ENCODE data around the gene HPS5. TPM values are rescaled to one million over a fixed set of nuclear protein-coding genes. Genes with fewer than 3 reads are reported as not detected.

The HPS5 gene
- total and polyA plus RNA-seq, 4 donors = 12.2 to 25.5 (median 22.6) TPM

DNA sequence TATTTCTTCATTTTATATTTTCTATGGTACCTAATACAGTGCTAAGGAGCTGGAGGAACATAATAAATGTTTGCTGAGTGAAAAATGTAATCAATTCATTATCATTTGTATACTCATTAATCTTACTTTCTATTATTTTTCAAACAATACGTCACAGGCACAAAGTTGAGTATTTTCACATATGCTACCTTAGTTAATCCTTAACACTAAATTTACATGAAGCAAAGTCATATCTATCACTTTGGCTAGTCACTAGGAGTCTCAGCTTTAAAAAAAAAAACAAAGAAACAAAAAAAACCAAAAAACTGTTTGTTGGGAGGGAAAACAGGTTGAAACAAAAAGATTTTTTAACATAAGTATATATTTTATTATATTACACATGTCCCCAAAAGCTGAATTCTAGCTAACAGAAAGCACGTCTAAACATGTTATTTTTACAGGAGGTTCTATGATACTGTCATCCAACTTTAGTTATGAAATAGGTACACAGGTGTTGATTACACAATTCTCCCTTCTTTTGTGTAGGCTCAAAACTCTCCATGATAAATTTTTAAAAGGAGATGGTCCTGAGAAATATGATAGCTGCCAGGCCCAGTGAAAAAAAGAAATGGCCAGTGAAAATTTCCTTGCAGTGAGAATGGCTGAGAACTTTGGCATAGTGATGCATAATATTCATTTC, 14.3 kb downstream of the HPS5 start:
- no peak for DNase-seq
- no peaks in the 10 kb centered on the region for H3K27me3 ChIP-seq (ENCODE audit: control insufficient read depth in 1 of 2, insufficient read depth in 2 of 2, low read length in 1 of 2)
- intact Hi-C loops (cut with DNase I) = no loop called here
- no peak overlapping the region for H3K4me3 ChIP-seq (ENCODE audit: low read length in 2 of 2)
- peaks cover 3 to 4% of the 10 kb centered on the region in 2 donors for H3K36me3 ChIP-seq (ENCODE audit: control insufficient read depth in 1 of 2, insufficient read depth in 2 of 2, low read length in 1 of 2)
- H3K4me1 ChIP-seq (ENCODE audit: control insufficient read depth in 1 of 2, insufficient read depth in 2 of 2, low read length in 2 of 2) = peaks cover 2 to 4% of the 10 kb centered on the region in 2 donors
- ATAC-seq (ENCODE audit: low FRiP score) = no peak
- no peaks in the 10 kb centered on the region for H3K9me3 ChIP-seq (ENCODE audit: control insufficient read depth, low read length)
- no peak overlapping the region for H3K27ac ChIP-seq (ENCODE audit: low read depth in 1 of 2, low read length in 2 of 2)
- WGBS, 2 donors = 87 to 88% methylated on average over 2 of the region's 2 CpGs

- intact Hi-C loops (cut with DNase I) = no loop called here
- Histone ChIP-seq H3K4me3 (ENCODE audit: low read length in 2 of 2) (no peak overlapping the region), H3K36me3 (ENCODE audit: control insufficient read depth in 1 of 2, insufficient read depth in 2 of 2, low read length in 1 of 2) (peaks cover 4 to 5% of the 10 kb centered on the region in 2 donors), H3K27me3 (ENCODE audit: control insufficient read depth in 1 of 2, insufficient read depth in 2 of 2, low read length in 1 of 2) (no peaks in the 10 kb centered on the region), H3K9me3 (ENCODE audit: control insufficient read depth, low read length) (no peaks in the 10 kb centered on the region), H3K27ac (ENCODE audit: low read depth in 1 of 2, low read length in 2 of 2) (no peak overlapping the region), H3K4me1 (ENCODE audit: control insufficient read depth in 1 of 2, insufficient read depth in 2 of 2, low read length in 2 of 2) (no peaks in the 10 kb centered on the region)
- no peak for DNase-seq
- no peak for ATAC-seq (ENCODE audit: low FRiP score)
Measured at GRCh38 chr11:18304745-18305144, 17.2 kb downstream of the HPS5 start.

GRCh38 chr11:18299721-18300120, 22.2 kb downstream of the HPS5 start:
- no peak overlapping the region for H3K4me3 ChIP-seq (ENCODE audit: low read length in 2 of 2)
- H3K36me3 ChIP-seq (ENCODE audit: control insufficient read depth in 1 of 2, insufficient read depth in 2 of 2, low read length in 1 of 2) = peaks cover 2 to 10% of the 10 kb centered on the region in 2 donors
- DNase-seq (no peak), ATAC-seq (ENCODE audit: low FRiP score) (no peak)
- H3K9me3 ChIP-seq (ENCODE audit: control insufficient read depth, low read length) = no peaks in the 10 kb centered on the region
- no peak overlapping the region for H3K27ac ChIP-seq (ENCODE audit: low read depth in 1 of 2, low read length in 2 of 2)
- intact Hi-C loops (cut with DNase I) = no loop called here
- no peaks in the 10 kb centered on the region for H3K27me3 ChIP-seq (ENCODE audit: control insufficient read depth in 1 of 2, insufficient read depth in 2 of 2, low read length in 1 of 2)
- no peaks in the 10 kb centered on the region for H3K4me1 ChIP-seq (ENCODE audit: control insufficient read depth in 1 of 2, insufficient read depth in 2 of 2, low read length in 2 of 2)

DNA sequence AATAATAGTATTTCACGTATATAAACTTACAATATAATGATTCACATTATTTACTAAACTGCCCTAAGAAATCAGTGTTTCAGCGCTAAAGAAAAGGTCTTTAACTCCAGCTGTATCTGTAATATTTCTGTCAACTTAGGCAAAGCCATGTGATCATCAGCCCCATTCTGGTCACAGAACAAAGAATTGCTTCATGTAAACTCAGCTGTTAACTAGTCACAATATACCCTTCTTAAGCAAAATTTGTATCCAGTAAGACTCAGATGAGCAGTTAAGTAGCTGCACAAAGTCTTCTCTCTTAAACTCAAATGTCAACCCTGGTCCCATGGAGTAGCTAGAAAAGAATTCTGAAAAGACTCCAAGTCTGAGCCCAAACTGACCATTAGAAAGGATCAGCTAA, 26.6 kb downstream of the HPS5 start:
- Histone ChIP-seq H3K36me3 (ENCODE audit: control insufficient read depth in 1 of 2, insufficient read depth in 2 of 2, low read length in 1 of 2) (peaks cover 7 to 8% of the 10 kb centered on the region in 2 donors), H3K4me3 (ENCODE audit: low read length in 2 of 2) (no peak overlapping the region), H3K27ac (ENCODE audit: low read depth in 1 of 2, low read length in 2 of 2) (no peak overlapping the region), H3K4me1 (ENCODE audit: control insufficient read depth in 1 of 2, insufficient read depth in 2 of 2, low read length in 2 of 2) (no peaks in the 10 kb centered on the region), H3K9me3 (ENCODE audit: control insufficient read depth, low read length) (no peaks in the 10 kb centered on the region), H3K27me3 (ENCODE audit: control insufficient read depth in 1 of 2, insufficient read depth in 2 of 2, low read length in 1 of 2) (no peaks in the 10 kb centered on the region)
- 94 to 95% methylated on average over 2 of the region's 2 CpGs for WGBS, 2 donors
- DNase-seq (no peak), ATAC-seq (ENCODE audit: low FRiP score) (no peak)
- intact Hi-C loops (cut with DNase I) = no loop called here

GRCh38 chr11:18294862-18295261, 27.1 kb downstream of the HPS5 start:
- WGBS, 2 donors = 90 to 91% methylated on average over 5 of the region's 5 CpGs

DNA sequence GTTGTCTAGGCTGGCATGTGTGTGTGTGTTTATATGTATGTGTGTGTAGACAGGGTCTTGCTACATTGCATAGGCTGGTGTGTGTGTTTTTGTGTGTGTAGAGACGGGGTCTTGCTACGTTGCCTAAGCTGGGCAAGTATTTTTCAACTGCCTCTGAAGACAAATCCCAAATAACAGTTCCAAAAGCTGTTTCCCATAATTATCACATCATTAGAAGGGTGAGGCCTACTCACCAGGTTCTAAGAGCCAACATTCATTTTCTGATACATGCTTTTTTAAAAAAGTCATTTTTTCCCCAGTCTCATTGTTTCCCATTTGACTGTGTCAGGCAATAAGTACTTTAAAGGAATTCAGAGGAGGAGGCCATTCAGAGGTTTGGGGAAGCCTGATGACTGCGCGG, 33.0 kb downstream of the HPS5 start:
- 93 to 97% methylated on average over 4 of the region's 4 CpGs for WGBS, 2 donors
- no peak for DNase-seq
- H3K36me3 ChIP-seq (ENCODE audit: control insufficient read depth in 1 of 2, insufficient read depth in 2 of 2, low read length in 1 of 2) = peaks cover 4 to 16% of the 10 kb centered on the region in 2 donors
- H3K27ac ChIP-seq (ENCODE audit: low read depth in 1 of 2, low read length in 2 of 2) = no peak overlapping the region
- H3K9me3 ChIP-seq (ENCODE audit: control insufficient read depth, low read length) = no peaks in the 10 kb centered on the region
- intact Hi-C loops (cut with DNase I) = no loop called here
- no peaks in the 10 kb centered on the region for H3K27me3 ChIP-seq (ENCODE audit: control insufficient read depth in 1 of 2, insufficient read depth in 2 of 2, low read length in 1 of 2)
- no peaks in the 10 kb centered on the region for H3K4me1 ChIP-seq (ENCODE audit: control insufficient read depth in 1 of 2, insufficient read depth in 2 of 2, low read length in 2 of 2)
- ATAC-seq (ENCODE audit: low FRiP score) = no peak
- no peak overlapping the region for H3K4me3 ChIP-seq (ENCODE audit: low read length in 2 of 2)

More at GRCh38 chr11:18294862-18295261, 27.1 kb downstream of the HPS5 start:
- Histone ChIP-seq H3K27ac (ENCODE audit: low read depth in 1 of 2, low read length in 2 of 2) (no peak overlapping the region), H3K36me3 (ENCODE audit: control insufficient read depth in 1 of 2, insufficient read depth in 2 of 2, low read length in 1 of 2) (peaks cover 7 to 8% of the 10 kb centered on the region in 2 donors), H3K9me3 (ENCODE audit: control insufficient read depth, low read length) (no peaks in the 10 kb centered on the region), H3K4me1 (ENCODE audit: control insufficient read depth in 1 of 2, insufficient read depth in 2 of 2, low read length in 2 of 2) (no peaks in the 10 kb centered on the region), H3K4me3 (ENCODE audit: low read length in 2 of 2) (no peak overlapping the region), H3K27me3 (ENCODE audit: control insufficient read depth in 1 of 2, insufficient read depth in 2 of 2, low read length in 1 of 2) (no peaks in the 10 kb centered on the region)
- DNase-seq = no peak
- intact Hi-C loops (cut with DNase I) = no loop called here
- ATAC-seq (ENCODE audit: low FRiP score) = no peak

GRCh38 chr11:18285841-18286240, 36.1 kb downstream of the HPS5 start:
- peaks cover 11 to 17% of the 10 kb centered on the region in 2 donors for H3K36me3 ChIP-seq (ENCODE audit: control insufficient read depth in 1 of 2, insufficient read depth in 2 of 2, low read length in 1 of 2)
- ATAC-seq (ENCODE audit: low FRiP score) (no peak), DNase-seq (no peak)
- H3K4me1 ChIP-seq (ENCODE audit: control insufficient read depth in 1 of 2, insufficient read depth in 2 of 2, low read length in 2 of 2) = no peaks in the 10 kb centered on the region
- WGBS, 2 donors = 94 to 97% methylated on average over 1 of the region's 1 CpG
- no peak overlapping the region for H3K27ac ChIP-seq (ENCODE audit: low read depth in 1 of 2, low read length in 2 of 2)
- intact Hi-C loops (cut with DNase I) = no loop called here
- H3K27me3 ChIP-seq (ENCODE audit: control insufficient read depth in 1 of 2, insufficient read depth in 2 of 2, low read length in 1 of 2) = no peaks in the 10 kb centered on the region
- no peak overlapping the region for H3K4me3 ChIP-seq (ENCODE audit: low read length in 2 of 2)
- H3K9me3 ChIP-seq (ENCODE audit: control insufficient read depth, low read length) = no peaks in the 10 kb centered on the region

GRCh38 chr11:18282626-18283025, 39.3 kb downstream of the HPS5 start:
- 85 to 90% methylated on average over 2 of the region's 2 CpGs for WGBS, 2 donors

DNA sequence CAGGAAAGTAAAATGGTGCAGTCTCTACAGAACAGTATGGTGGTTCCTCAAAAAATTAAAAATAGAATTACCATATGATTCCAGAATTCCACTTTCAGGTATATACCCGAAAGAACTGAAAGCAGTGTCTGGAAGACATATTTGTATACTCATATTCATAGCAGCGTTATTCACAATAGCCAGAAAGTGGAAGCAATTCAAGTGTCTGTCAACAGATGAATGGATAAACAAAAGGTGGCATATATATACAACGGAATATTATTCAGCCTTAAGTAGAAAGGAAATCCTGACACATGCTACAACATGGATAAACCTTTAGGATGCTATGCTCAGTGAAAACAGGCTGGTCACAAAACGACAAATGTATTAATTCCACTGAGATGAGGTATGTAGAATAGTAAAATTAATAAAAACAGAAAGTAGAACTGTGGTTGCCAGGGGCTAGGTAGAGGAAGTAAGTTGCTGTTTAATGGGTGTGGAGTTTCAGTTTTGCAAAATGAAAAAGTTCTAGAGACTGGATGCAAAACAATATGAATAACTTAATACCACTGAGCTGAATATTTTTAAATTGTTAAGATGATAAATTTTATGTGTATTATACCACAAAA, 41.4 kb downstream of the HPS5 start:
- H3K27ac ChIP-seq (ENCODE audit: low read depth in 1 of 2, low read length in 2 of 2) = no peak overlapping the region
- intact Hi-C loops (cut with DNase I) = no loop called here
- no peak overlapping the region for H3K4me3 ChIP-seq (ENCODE audit: low read length in 2 of 2)
- DNase-seq = no peak
- 75 to 82% methylated on average over 4 of the region's 4 CpGs for WGBS, 2 donors
- no peaks in the 10 kb centered on the region for H3K27me3 ChIP-seq (ENCODE audit: control insufficient read depth in 1 of 2, insufficient read depth in 2 of 2, low read length in 1 of 2)
- H3K36me3 ChIP-seq (ENCODE audit: control insufficient read depth in 1 of 2, insufficient read depth in 2 of 2, low read length in 1 of 2) = peaks cover 6 to 11% of the 10 kb centered on the region in 2 donors
- no peaks in the 10 kb centered on the region for H3K9me3 ChIP-seq (ENCODE audit: control insufficient read depth, low read length)
- H3K4me1 ChIP-seq (ENCODE audit: control insufficient read depth in 1 of 2, insufficient read depth in 2 of 2, low read length in 2 of 2) = no peaks in the 10 kb centered on the region
- ATAC-seq (ENCODE audit: low FRiP score) = no peak

More at GRCh38 chr11:18282626-18283025, 39.3 kb downstream of the HPS5 start:
- no peaks in the 10 kb centered on the region for H3K9me3 ChIP-seq (ENCODE audit: control insufficient read depth, low read length)
- H3K27ac ChIP-seq (ENCODE audit: low read depth in 1 of 2, low read length in 2 of 2) = no peak overlapping the region
- H3K36me3 ChIP-seq (ENCODE audit: control insufficient read depth in 1 of 2, insufficient read depth in 2 of 2, low read length in 1 of 2) = peaks cover 11 to 14% of the 10 kb centered on the region in 2 donors
- no peak for DNase-seq
- H3K4me3 ChIP-seq (ENCODE audit: low read length in 2 of 2) = no peak overlapping the region
- no peaks in the 10 kb centered on the region for H3K4me1 ChIP-seq (ENCODE audit: control insufficient read depth in 1 of 2, insufficient read depth in 2 of 2, low read length in 2 of 2)
- ATAC-seq (ENCODE audit: low FRiP score) = no peak
- H3K27me3 ChIP-seq (ENCODE audit: control insufficient read depth in 1 of 2, insufficient read depth in 2 of 2, low read length in 1 of 2) = no peaks in the 10 kb centered on the region
- intact Hi-C loops (cut with DNase I) = no loop called here
